Inflammatory macrophage treated with lipopolysaccharide for 1 hour (primary cell): ENCODE data around the gene MMP12.
"Not testable (repeated sequence)": the region's sequence is repeated elsewhere in the genome, so short reads cannot be mapped to it uniquely, and the experiment has no call there.

Source experiments
- DNase-seq, 2 donors: peaks; one replicate each; pipeline ENCODE4 v3.0.0-alpha.2; 2020 to 2022

MMP12 gene

GRCh38 chr11:102874852-102875251 is at the start of gene MMP12:
Gene MMP12, minus strand, starts transcription at chr11:102874982. Its CDS starts 45 bp downstream, at chr11:102874937.
- DNase-seq: no peak

GRCh38 chr11:102921587-102922220 is 46.9 kb upstream of the MMP12 start:
- DNase-seq: no peak

- peak; percentile 81 to 92 for DNase-seq
These were observed 45.4 kb upstream of the MMP12 start for GRCh38 chr11:102920118-102920684.

GRCh38 chr11:102915044-102915375 is 40.2 kb upstream of the MMP12 start:
- DNase-seq: no peak

GRCh38 chr11:102914238-102915043 is 39.7 kb upstream of the MMP12 start:
- DNase-seq: peak in 1 of 2 donors; percentile 64

- DNase-seq: no peak
These were observed 37.7 kb upstream of the MMP12 start for GRCh38 chr11:102912482-102912830.

GRCh38 chr11:102911758-102912481 is 37.1 kb upstream of the MMP12 start:
- DNase-seq: no peak

- DNase-seq: not testable (repeated sequence)
These were observed 31.1 kb upstream of the MMP12 start for GRCh38 chr11:102905848-102906247.

GRCh38 chr11:102903895-102904294 is 29.1 kb upstream of the MMP12 start:
- DNase-seq: not testable (repeated sequence)

GRCh38 chr11:102900346-102900745 is 25.6 kb upstream of the MMP12 start:
- DNase-seq: no peak

GRCh38 chr11:102891736-102892135 is 17.0 kb upstream of the MMP12 start:
- DNase-seq: no peak

- peak in 1 of 2 donors; percentile 6 for DNase-seq
These were observed 12.2 kb upstream of the MMP12 start for GRCh38 chr11:102886999-102887398.

GRCh38 chr11:102883141-102883540 is 8.4 kb upstream of the MMP12 start:
- peak in 1 of 2 donors; percentile 22 for DNase-seq

GRCh38 chr11:102882389-102883024 is 7.7 kb upstream of the MMP12 start:
- DNase-seq: peak; percentile 83 to 97

GRCh38 chr11:102879801-102880200 is 5.0 kb upstream of the MMP12 start:
- DNase-seq: peak in 1 of 2 donors; percentile 32

- no peak for DNase-seq
These were observed 3.8 kb upstream of the MMP12 start for GRCh38 chr11:102878595-102878994.

- not testable (repeated sequence) for DNase-seq
These were observed 5.3 kb downstream of the MMP12 start for GRCh38 chr11:102869354-102869964.

- no peak for DNase-seq
These were observed 6.4 kb downstream of the MMP12 start for GRCh38 chr11:102868339-102868738.

- no peak for DNase-seq
These were observed 10.1 kb downstream of the MMP12 start for GRCh38 chr11:102864724-102865123.

- no peak for DNase-seq
These were observed 20.8 kb downstream of the MMP12 start for GRCh38 chr11:102853956-102854355.

GRCh38 chr11:102853055-102853454 is 21.7 kb downstream of the MMP12 start:
- no peak for DNase-seq

GRCh38 chr11:102850973-102851745 is 23.6 kb downstream of the MMP12 start:
- no peak for DNase-seq
